ENCODE data around the gene ADCY5.

The ADCY5 gene

DNA sequence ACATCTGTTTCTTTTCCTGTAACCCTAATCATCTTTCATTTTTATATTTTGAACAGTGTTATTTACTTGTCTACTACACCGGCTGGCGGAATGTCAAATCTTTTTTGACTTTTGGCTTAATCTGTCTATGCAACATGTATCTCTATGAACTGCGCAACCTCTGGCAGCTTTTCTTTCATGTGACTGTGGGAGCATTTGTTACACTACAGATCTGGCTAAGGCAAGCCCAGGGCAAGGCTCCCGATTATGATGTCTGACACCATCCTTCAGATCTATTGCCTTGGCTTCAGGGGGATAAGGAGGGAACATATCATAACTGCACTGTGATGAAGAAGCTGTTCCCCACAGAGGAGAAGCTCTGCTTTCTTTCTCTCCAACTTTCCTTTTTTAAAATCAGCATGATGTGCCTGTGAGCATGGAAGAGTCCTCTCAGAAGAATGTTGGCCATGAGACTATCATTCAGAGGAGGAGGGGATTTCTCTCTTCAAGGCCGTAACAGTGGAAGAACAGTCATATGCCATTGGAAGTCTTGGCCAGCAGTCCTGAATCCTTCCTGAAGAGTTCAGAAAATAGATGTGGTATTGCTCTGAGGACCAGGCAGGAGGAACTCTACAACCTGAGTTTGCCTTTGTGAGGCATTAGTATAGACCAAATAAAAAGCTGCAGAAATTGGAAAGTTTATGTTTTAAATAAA lies 177.3 kb downstream of the ADCY5 start:
- no peaks in the 10 kb centered on the region for H3K27me3 ChIP-seq (ENCODE audit: low read depth, low read length)
- H3K36me3 ChIP-seq (ENCODE audit: control insufficient read depth in 1 of 2, insufficient read depth in 2 of 2, low read length in 2 of 2) = peaks cover 0 to 7% of the 10 kb centered on the region in 2 donors
- H3K4me1 ChIP-seq (ENCODE audit: control insufficient read depth in 1 of 2, insufficient read depth in 2 of 2, low read length in 2 of 2) = peaks cover 0 to 5% of the 10 kb centered on the region in 2 donors
- no peak overlapping the region for H3K4me3 ChIP-seq (ENCODE audit: low read depth in 1 of 2, low read length in 2 of 2)
- no peak overlapping the region for H3K27ac ChIP-seq (ENCODE audit: low read length)
- H3K9me3 ChIP-seq (ENCODE audit: control insufficient read depth in 1 of 2, low read length in 2 of 2) = no peaks in the 10 kb centered on the region

DNA sequence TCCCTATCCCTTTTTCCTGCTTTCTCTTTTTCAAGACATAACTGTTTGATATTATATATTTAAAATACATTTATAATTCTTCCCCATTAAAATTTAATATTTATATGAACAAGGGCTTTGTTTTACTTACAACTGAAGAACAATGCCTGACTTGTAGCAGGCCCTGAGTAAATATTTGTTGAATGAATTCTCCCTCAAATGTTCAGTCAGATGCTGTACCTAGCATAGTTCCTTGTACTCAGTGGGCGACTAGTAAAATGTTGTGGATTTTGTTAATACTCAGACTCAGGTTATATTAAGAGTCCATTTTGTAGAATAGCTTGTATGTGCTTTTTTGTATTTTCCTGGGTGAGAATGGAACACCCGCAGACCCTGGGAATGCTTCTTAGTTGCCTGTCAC lies 178.1 kb downstream of the ADCY5 start:
- Histone ChIP-seq H3K36me3 (ENCODE audit: control insufficient read depth in 1 of 2, insufficient read depth in 2 of 2, low read length in 2 of 2) (peaks cover 0 to 7% of the 10 kb centered on the region in 2 donors), H3K27ac (ENCODE audit: low read length) (no peak overlapping the region), H3K4me3 (ENCODE audit: low read depth in 1 of 2, low read length in 2 of 2) (no peak overlapping the region), H3K4me1 (ENCODE audit: control insufficient read depth in 1 of 2, insufficient read depth in 2 of 2, low read length in 2 of 2) (peaks cover 0 to 5% of the 10 kb centered on the region in 2 donors), H3K9me3 (ENCODE audit: control insufficient read depth in 1 of 2, low read length in 2 of 2) (no peaks in the 10 kb centered on the region), H3K27me3 (ENCODE audit: low read depth, low read length) (no peaks in the 10 kb centered on the region)

DNA sequence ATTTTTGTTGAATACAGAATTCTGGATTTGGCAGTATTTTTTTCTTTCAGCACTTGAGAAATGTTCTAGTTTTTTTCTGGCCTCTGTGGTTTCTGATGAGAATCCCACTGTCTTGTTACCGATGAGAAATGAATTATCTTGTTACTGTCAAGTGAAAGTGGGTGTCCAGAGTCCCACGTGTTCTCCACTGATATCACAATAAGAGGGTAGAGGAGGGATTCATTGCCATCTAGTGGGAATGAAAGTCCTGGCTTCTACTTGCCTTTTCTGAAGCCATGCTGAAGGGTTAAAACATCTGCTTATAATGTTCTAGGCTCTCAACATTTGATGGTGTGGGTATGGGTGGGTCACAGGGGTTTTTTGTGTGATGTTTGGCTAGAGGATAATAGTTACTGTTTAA lies 181.1 kb downstream of the ADCY5 start:
- Histone ChIP-seq H3K4me1 (ENCODE audit: control insufficient read depth in 1 of 2, insufficient read depth in 2 of 2, low read length in 2 of 2) (peaks cover 0 to 5% of the 10 kb centered on the region in 2 donors), H3K36me3 (ENCODE audit: control insufficient read depth in 1 of 2, insufficient read depth in 2 of 2, low read length in 2 of 2) (peaks cover 0 to 17% of the 10 kb centered on the region in 2 donors), H3K27ac (ENCODE audit: low read length) (no peak overlapping the region), H3K9me3 (ENCODE audit: control insufficient read depth in 1 of 2, low read length in 2 of 2) (no peaks in the 10 kb centered on the region), H3K4me3 (ENCODE audit: low read depth in 1 of 2, low read length in 2 of 2) (no peak overlapping the region), H3K27me3 (ENCODE audit: low read depth, low read length) (no peaks in the 10 kb centered on the region)

DNA sequence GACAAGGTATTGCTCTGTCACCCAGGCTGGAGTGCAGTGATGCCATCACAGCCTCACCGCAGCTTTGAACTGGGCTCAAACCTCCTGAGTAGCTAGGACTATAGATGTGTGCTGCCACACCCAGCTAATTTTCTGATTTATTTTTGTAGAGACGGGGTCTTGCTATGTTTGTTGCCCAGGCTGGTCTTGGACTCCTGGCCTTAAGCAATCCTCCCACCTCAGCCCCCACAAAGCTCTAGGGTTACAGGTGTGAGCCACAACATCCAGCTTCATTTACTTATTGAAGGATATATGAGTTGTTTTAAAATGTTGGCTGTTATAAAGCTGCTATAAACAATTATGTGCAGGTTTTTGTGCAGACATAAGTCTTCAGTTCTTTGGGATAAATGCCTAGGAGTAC lies 184.9 kb downstream of the ADCY5 start:
- H3K4me3 ChIP-seq (ENCODE audit: low read depth in 1 of 2, low read length in 2 of 2) = no peak overlapping the region
- peaks cover 0 to 14% of the 10 kb centered on the region in 2 donors for H3K36me3 ChIP-seq (ENCODE audit: control insufficient read depth in 1 of 2, insufficient read depth in 2 of 2, low read length in 2 of 2)
- no peaks in the 10 kb centered on the region for H3K4me1 ChIP-seq (ENCODE audit: control insufficient read depth in 1 of 2, insufficient read depth in 2 of 2, low read length in 2 of 2)
- no peaks in the 10 kb centered on the region for H3K27me3 ChIP-seq (ENCODE audit: low read depth, low read length)
- H3K27ac ChIP-seq (ENCODE audit: low read length) = no peak overlapping the region
- H3K9me3 ChIP-seq (ENCODE audit: control insufficient read depth in 1 of 2, low read length in 2 of 2) = no peaks in the 10 kb centered on the region

DNA sequence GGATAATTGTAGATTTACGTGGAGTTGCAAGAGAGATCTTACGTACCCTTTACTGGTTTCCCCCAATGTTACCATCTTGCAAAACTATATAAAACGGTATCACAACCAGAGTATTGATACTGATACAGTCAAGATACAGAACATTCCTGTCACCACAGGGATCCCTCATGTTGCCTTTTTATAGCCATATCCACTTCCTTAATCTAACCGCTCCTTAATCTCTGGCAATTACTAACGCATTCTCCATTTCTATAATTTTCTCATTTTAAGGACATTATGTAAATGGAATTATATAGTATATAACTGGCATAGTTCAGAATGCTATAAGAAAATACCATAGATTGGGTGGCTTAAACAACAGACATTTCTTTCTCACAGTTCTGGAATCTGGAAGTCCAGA lies 186.0 kb downstream of the ADCY5 start:
- Histone ChIP-seq H3K9me3 (ENCODE audit: control insufficient read depth in 1 of 2, low read length in 2 of 2) (no peaks in the 10 kb centered on the region), H3K36me3 (ENCODE audit: control insufficient read depth in 1 of 2, insufficient read depth in 2 of 2, low read length in 2 of 2) (peaks cover 0 to 14% of the 10 kb centered on the region in 2 donors), H3K4me1 (ENCODE audit: control insufficient read depth in 1 of 2, insufficient read depth in 2 of 2, low read length in 2 of 2) (no peaks in the 10 kb centered on the region), H3K27me3 (ENCODE audit: low read depth, low read length) (no peaks in the 10 kb centered on the region), H3K4me3 (ENCODE audit: low read depth in 1 of 2, low read length in 2 of 2) (no peak overlapping the region), H3K27ac (ENCODE audit: low read length) (no peak overlapping the region)

- Histone ChIP-seq H3K4me3 (ENCODE audit: low read depth in 1 of 2, low read length in 2 of 2) (no peak overlapping the region), H3K27ac (ENCODE audit: low read length) (no peak overlapping the region), H3K4me1 (ENCODE audit: control insufficient read depth in 1 of 2, insufficient read depth in 2 of 2, low read length in 2 of 2) (no peaks in the 10 kb centered on the region), H3K9me3 (ENCODE audit: control insufficient read depth in 1 of 2, low read length in 2 of 2) (no peaks in the 10 kb centered on the region), H3K36me3 (ENCODE audit: control insufficient read depth in 1 of 2, insufficient read depth in 2 of 2, low read length in 2 of 2) (peaks cover 0 to 14% of the 10 kb centered on the region in 2 donors), H3K27me3 (ENCODE audit: low read depth, low read length) (no peaks in the 10 kb centered on the region)
These were observed 186.7 kb downstream of the ADCY5 start for GRCh38 chr3:123262226-123262625.

GRCh38 chr3:123261666-123262065 lies 187.2 kb downstream of the ADCY5 start:
- H3K4me1 ChIP-seq (ENCODE audit: control insufficient read depth in 1 of 2, insufficient read depth in 2 of 2, low read length in 2 of 2) = no peaks in the 10 kb centered on the region
- H3K4me3 ChIP-seq (ENCODE audit: low read depth in 1 of 2, low read length in 2 of 2) = no peak overlapping the region
- no peaks in the 10 kb centered on the region for H3K27me3 ChIP-seq (ENCODE audit: low read depth, low read length)
- no peaks in the 10 kb centered on the region for H3K9me3 ChIP-seq (ENCODE audit: control insufficient read depth in 1 of 2, low read length in 2 of 2)
- H3K36me3 ChIP-seq (ENCODE audit: control insufficient read depth in 1 of 2, insufficient read depth in 2 of 2, low read length in 2 of 2) = peaks cover 0 to 14% of the 10 kb centered on the region in 2 donors
- H3K27ac ChIP-seq (ENCODE audit: low read length) = no peak overlapping the region

DNA sequence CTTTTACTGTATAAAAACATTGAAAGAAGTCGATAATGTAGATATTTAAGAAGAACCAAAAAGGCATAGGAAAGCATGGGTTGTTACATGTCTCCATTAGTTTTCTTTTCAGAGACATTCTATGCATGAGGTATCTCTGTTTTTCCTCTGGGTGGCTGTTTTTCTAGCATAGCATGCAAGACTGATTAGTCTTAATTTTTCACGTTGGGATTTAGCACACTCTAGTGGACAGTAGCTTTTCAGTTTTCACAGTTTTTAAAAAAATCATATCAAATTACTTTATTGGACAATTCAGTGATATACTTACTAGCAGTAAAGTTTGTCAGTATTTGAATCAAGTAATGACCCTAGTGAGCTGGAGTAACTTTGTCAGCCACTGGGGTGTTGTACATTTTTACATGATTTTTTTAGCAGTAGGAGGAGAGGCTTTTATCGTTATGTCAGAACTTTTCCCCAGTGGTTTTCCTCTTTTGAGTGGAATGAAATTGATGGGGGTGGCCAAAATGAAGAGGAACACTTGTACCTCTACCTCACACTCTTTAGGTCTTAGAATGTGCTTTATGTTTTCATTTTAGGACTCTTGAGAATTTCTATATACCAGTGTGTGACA lies 190.0 kb downstream of the ADCY5 start:
- Histone ChIP-seq H3K9me3 (ENCODE audit: control insufficient read depth in 1 of 2, low read length in 2 of 2) (no peaks in the 10 kb centered on the region), H3K27ac (ENCODE audit: low read length) (no peak overlapping the region), H3K4me3 (ENCODE audit: low read depth in 1 of 2, low read length in 2 of 2) (no peak overlapping the region), H3K36me3 (ENCODE audit: control insufficient read depth in 1 of 2, insufficient read depth in 2 of 2, low read length in 2 of 2) (peaks cover 0 to 4% of the 10 kb centered on the region in 2 donors), H3K4me1 (ENCODE audit: control insufficient read depth in 1 of 2, insufficient read depth in 2 of 2, low read length in 2 of 2) (no peaks in the 10 kb centered on the region), H3K27me3 (ENCODE audit: low read depth, low read length) (no peaks in the 10 kb centered on the region)

GRCh38 chr3:123258359-123258758 lies 190.5 kb downstream of the ADCY5 start:
- Histone ChIP-seq H3K4me3 (ENCODE audit: low read depth in 1 of 2, low read length in 2 of 2) (no peak overlapping the region), H3K36me3 (ENCODE audit: control insufficient read depth in 1 of 2, insufficient read depth in 2 of 2, low read length in 2 of 2) (peaks cover 0 to 4% of the 10 kb centered on the region in 2 donors)

DNA sequence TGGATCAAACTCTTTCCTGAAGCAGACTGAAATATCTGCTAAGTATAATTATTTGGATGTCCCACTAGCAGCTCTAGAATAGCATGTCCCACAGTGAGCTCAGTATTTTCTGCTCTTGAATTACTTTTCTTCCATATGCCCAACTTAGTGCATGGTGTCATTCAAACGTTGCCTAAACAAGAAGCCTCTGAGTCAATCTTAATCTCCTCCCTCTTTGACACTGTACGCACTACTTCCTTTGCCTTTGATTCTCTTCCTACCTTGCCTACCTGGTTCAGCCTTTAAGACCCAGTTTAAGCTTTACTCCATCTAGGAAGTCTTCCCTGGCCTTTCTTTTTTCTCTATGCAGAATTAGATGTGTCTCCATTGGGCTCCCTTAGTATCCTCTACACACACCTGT lies 192.6 kb downstream of the ADCY5 start:
- Histone ChIP-seq H3K27ac (ENCODE audit: low read length) (no peak overlapping the region), H3K4me3 (ENCODE audit: low read depth in 1 of 2, low read length in 2 of 2) (no peak overlapping the region), H3K9me3 (ENCODE audit: control insufficient read depth in 1 of 2, low read length in 2 of 2) (no peaks in the 10 kb centered on the region), H3K27me3 (ENCODE audit: low read depth, low read length) (no peaks in the 10 kb centered on the region), H3K4me1 (ENCODE audit: control insufficient read depth in 1 of 2, insufficient read depth in 2 of 2, low read length in 2 of 2) (no peaks in the 10 kb centered on the region), H3K36me3 (ENCODE audit: control insufficient read depth in 1 of 2, insufficient read depth in 2 of 2, low read length in 2 of 2) (peaks cover 6 to 8% of the 10 kb centered on the region in 2 donors)

More at GRCh38 chr3:123258359-123258758, 190.5 kb downstream of the ADCY5 start:
- no peak overlapping the region for H3K27ac ChIP-seq (ENCODE audit: low read length)
- H3K9me3 ChIP-seq (ENCODE audit: control insufficient read depth in 1 of 2, low read length in 2 of 2) = no peaks in the 10 kb centered on the region
- no peaks in the 10 kb centered on the region for H3K4me1 ChIP-seq (ENCODE audit: control insufficient read depth in 1 of 2, insufficient read depth in 2 of 2, low read length in 2 of 2)
- no peaks in the 10 kb centered on the region for H3K27me3 ChIP-seq (ENCODE audit: low read depth, low read length)

- Histone ChIP-seq H3K36me3 (ENCODE audit: control insufficient read depth in 1 of 2, insufficient read depth in 2 of 2, low read length in 2 of 2) (peaks cover 14 to 17% of the 10 kb centered on the region in 2 donors), H3K4me1 (ENCODE audit: control insufficient read depth in 1 of 2, insufficient read depth in 2 of 2, low read length in 2 of 2) (peaks cover 0 to 15% of the 10 kb centered on the region in 2 donors), H3K4me3 (ENCODE audit: low read depth in 1 of 2, low read length in 2 of 2) (no peak overlapping the region), H3K9me3 (ENCODE audit: control insufficient read depth in 1 of 2, low read length in 2 of 2) (no peaks in the 10 kb centered on the region), H3K27ac (ENCODE audit: low read length) (no peak overlapping the region), H3K27me3 (ENCODE audit: low read depth, low read length) (no peaks in the 10 kb centered on the region)
These were observed 202.0 kb downstream of the ADCY5 start for GRCh38 chr3:123246866-123247265.

Data from muscle layer of duodenum (tissue), 2 donors.